ENCODE results near the gene PSEN1.
"Not testable (repeated sequence)": the region's sequence is repeated elsewhere in the genome, so short reads cannot be mapped to it uniquely, and the experiment has no call there.

Gene PSEN1

GRCh38 chr14:73149753-73150152, 13.4 kb downstream of the PSEN1 start:
- DNase-seq (ENCODE audit: extremely low read depth, low read depth), result no peak
- TF ChIP-seq CTCF (IDR thresholded peaks at IDR 0.05; ENCODE audit: low read depth, low read length, missing control alignments), result no peak
- H3K4me3 ChIP-seq (replicated peaks; ENCODE audit: low read depth, low read length), result no peak overlapping the region

GRCh38 chr14:73153272-73153671, 17.0 kb downstream of the PSEN1 start:
- no peak for DNase-seq (ENCODE audit: extremely low read depth, low read depth)
- TF ChIP-seq CTCF (IDR thresholded peaks at IDR 0.05; ENCODE audit: low read depth, low read length, missing control alignments), result no peak
- H3K4me3 ChIP-seq (replicated peaks; ENCODE audit: low read depth, low read length), result no peak overlapping the region

- no peak for DNase-seq (ENCODE audit: extremely low read depth, low read depth)
- no peak for TF ChIP-seq CTCF (IDR thresholded peaks at IDR 0.05; ENCODE audit: low read depth, low read length, missing control alignments)
- H3K4me3 ChIP-seq (replicated peaks; ENCODE audit: low read depth, low read length), result no peak overlapping the region
Observed at GRCh38 chr14:73162251-73162650, 25.9 kb downstream of the PSEN1 start.

DNA sequence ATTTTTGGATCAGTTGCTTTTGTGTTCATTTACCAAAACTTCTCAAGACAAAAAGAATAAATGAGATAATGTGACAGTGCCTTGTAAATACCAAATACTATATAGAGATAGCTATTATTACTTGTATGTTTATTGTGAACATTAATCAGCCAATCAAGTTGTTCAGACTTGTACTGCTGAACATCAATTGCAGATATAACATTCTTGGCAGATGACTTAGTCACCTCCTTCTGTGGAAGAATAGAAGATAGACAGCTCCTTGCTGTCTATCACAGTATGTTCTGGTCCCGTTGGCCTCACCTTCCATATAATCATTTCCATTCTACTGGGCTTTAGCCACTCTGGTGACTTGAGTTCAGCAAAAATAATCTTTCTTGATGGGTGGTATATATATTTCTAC, 30.1 kb downstream of the PSEN1 start:
- H3K4me3 ChIP-seq (replicated peaks; ENCODE audit: low read depth, low read length), result no peak overlapping the region
- no peak for DNase-seq (ENCODE audit: extremely low read depth, low read depth)
- no peak for TF ChIP-seq CTCF (IDR thresholded peaks at IDR 0.05; ENCODE audit: low read depth, low read length, missing control alignments)

- DNase-seq (ENCODE audit: extremely low read depth, low read depth), result no peak
- TF ChIP-seq CTCF (IDR thresholded peaks at IDR 0.05; ENCODE audit: low read depth, low read length, missing control alignments), result no peak
- H3K4me3 ChIP-seq (replicated peaks; ENCODE audit: low read depth, low read length), result no peak overlapping the region
Observed at GRCh38 chr14:73167727-73168126, 31.4 kb downstream of the PSEN1 start.

GRCh38 chr14:73168274-73168673, 32.0 kb downstream of the PSEN1 start:
- H3K4me3 ChIP-seq (replicated peaks; ENCODE audit: low read depth, low read length), result no peak overlapping the region
- TF ChIP-seq CTCF (IDR thresholded peaks at IDR 0.05; ENCODE audit: low read depth, low read length, missing control alignments), result no peak
- no peak for DNase-seq (ENCODE audit: extremely low read depth, low read depth)

GRCh38 chr14:73168691-73169090, 32.4 kb downstream of the PSEN1 start:
- no peak for TF ChIP-seq CTCF (IDR thresholded peaks at IDR 0.05; ENCODE audit: low read depth, low read length, missing control alignments)
- DNase-seq (ENCODE audit: extremely low read depth, low read depth), result no peak
- H3K4me3 ChIP-seq (replicated peaks; ENCODE audit: low read depth, low read length), result no peak overlapping the region

- not testable (repeated sequence) for H3K4me3 ChIP-seq (replicated peaks; ENCODE audit: low read depth, low read length); DNase-seq (ENCODE audit: extremely low read depth, low read depth)
Observed at GRCh38 chr14:73169855-73170254, 33.5 kb downstream of the PSEN1 start.

All from HFF-Myc (cell line).